Cardiac muscle cell (in vitro differentiated cells and primary cell): ENCODE data around the gene L3HYPDH. TPM values are rescaled to one million over a fixed set of nuclear protein-coding genes. Genes with fewer than 3 reads are reported as not detected.
A peak's percentile ranks its signal among the peaks of the same experiment; 100 is the strongest.

Experiments used
- DNase-seq, 2 donors: peaks; one replicate each; pipeline versions ENCODE4 v3.0.0 to v3.0.0-alpha.2; 2010 to 2017; ENCODE audit warnings: low read depth in 1 of 2, low spot score in 1 of 2
- H3K27ac ChIP-seq: fragments of 200-600 bp; sonication (generic); 2 replicates; pipeline ENCODE4 v1.5.1; 2016
- H3K27me3 ChIP-seq: fragments of 200-600 bp; sonication (generic); 2 replicates; pipeline ENCODE4 v1.6.0; 2016; ENCODE audit warnings: control low read depth
- H3K36me3 ChIP-seq: fragments of 200-600 bp; sonication (generic); 2 replicates; pipeline ENCODE4 v1.5.1; 2016; ENCODE audit warnings: control low read depth
- H3K4me1 ChIP-seq: fragments of 200-600 bp; sonication (generic); 2 replicates; pipeline ENCODE4 v1.8.1; 2017; ENCODE audit warnings: low read depth, mild to moderate bottlenecking, mixed run types
- H3K4me3 ChIP-seq: fragments of 200-600 bp; sonication (generic); 2 replicates; pipeline ENCODE4 v1.5.1; 2016; ENCODE audit warnings: mild to moderate bottlenecking
- H3K9me3 ChIP-seq: fragments of 200-600 bp; sonication (generic); 2 replicates; pipeline ENCODE4 v1.5.1; 2017; ENCODE audit warnings: low read depth, mild to moderate bottlenecking, control low read depth
- polyA plus RNA-seq: library from polyadenylated mRNA; unstranded; fragments of >200 nt; fragmentation: Nextera tagmentation; extraction: Ambion mirVana; gene quantifications from 2 replicates; pipeline ENCODE4 v1.2.1, GENCODE V29; 2016
- total RNA-seq: library from RNA; depleted of rRNA; stranded (reverse); fragments of >200 nt; gene quantifications from 2 replicates; pipeline ENCODE4 v1.2.3, GENCODE V29; 2016
- TF ChIP-seq, protein P1 (sequence below): IDR thresholded peaks from 2 replicates; pipeline ENCODE4 v1.5.1; 2012; ENCODE audit warnings: low read depth, mild to moderate bottlenecking, low read length

L3HYPDH gene
- total and polyA plus RNA-seq, 2 experiments from 2014 or later: 29.4 to 37.8 TPM

DNA sequence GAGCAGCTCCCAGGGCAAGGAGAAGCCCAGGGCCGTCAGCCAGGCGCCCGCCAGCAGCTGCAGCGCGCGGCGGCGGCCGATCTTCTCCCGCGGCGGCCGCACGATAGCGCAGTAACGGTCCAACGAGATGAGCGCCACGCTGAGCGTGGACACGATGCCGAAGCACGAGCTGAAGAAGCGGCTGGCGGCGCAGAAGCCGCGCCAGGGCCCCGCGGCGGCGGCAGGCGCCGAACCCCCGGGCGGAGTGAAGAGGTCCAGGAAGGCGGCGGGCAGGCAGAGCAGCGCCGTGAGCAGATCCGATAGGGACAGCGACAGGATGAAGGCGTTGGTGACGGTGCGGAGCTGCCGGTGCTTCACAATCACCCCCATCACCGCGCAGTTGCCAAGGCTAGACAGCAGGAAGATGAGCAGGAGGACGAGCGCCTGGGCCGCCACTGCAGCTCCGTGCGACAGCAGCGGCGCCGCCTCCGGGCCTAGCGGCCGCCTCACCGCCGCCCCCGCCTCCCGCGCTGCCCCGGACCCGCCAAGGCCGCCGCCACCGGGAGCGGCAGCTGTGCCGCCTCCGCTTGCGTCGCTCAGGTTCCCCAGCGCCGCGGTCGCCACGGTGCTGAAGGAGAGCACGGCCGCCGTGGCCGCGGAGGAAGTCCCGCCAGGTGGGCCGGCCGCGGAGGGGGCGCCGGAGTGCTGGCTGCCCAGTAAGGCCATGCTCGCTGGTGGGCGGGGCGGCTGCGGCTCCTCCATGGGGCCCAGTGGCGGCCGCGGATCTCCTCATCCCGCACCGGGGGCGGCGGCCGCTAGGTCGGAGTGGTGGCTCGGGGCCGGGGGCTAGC, 19.5 kb downstream of the L3HYPDH start:
- Histone ChIP-seq H3K4me1 (peaks cover 4% of the 10 kb centered on the region), H3K36me3 (peaks cover 5% of the 10 kb centered on the region), H3K27me3 (no peaks in the 10 kb centered on the region), H3K4me3 (peak overlapping the region; percentile 53), H3K9me3 (no peaks in the 10 kb centered on the region), H3K27ac (peak overlapping the region; percentile 8)
- DNase-seq: peak; percentile 65 to 90
- TF ChIP-seq, protein P1, sequence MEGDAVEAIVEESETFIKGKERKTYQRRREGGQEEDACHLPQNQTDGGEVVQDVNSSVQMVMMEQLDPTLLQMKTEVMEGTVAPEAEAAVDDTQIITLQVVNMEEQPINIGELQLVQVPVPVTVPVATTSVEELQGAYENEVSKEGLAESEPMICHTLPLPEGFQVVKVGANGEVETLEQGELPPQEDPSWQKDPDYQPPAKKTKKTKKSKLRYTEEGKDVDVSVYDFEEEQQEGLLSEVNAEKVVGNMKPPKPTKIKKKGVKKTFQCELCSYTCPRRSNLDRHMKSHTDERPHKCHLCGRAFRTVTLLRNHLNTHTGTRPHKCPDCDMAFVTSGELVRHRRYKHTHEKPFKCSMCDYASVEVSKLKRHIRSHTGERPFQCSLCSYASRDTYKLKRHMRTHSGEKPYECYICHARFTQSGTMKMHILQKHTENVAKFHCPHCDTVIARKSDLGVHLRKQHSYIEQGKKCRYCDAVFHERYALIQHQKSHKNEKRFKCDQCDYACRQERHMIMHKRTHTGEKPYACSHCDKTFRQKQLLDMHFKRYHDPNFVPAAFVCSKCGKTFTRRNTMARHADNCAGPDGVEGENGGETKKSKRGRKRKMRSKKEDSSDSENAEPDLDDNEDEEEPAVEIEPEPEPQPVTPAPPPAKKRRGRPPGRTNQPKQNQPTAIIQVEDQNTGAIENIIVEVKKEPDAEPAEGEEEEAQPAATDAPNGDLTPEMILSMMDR: no peak

GRCh38 chr14:59463787-59464485, 20.3 kb downstream of the L3HYPDH start:
- Histone ChIP-seq H3K4me3 (peak overlapping the region; percentile 53), H3K27ac (peak overlapping the region; percentile 8), H3K27me3 (no peaks in the 10 kb centered on the region), H3K9me3 (no peaks in the 10 kb centered on the region), H3K4me1 (peaks cover 4% of the 10 kb centered on the region), H3K36me3 (peaks cover 5% of the 10 kb centered on the region)
- TF ChIP-seq, protein P1: no peak
- DNase-seq: no peak

DNA sequence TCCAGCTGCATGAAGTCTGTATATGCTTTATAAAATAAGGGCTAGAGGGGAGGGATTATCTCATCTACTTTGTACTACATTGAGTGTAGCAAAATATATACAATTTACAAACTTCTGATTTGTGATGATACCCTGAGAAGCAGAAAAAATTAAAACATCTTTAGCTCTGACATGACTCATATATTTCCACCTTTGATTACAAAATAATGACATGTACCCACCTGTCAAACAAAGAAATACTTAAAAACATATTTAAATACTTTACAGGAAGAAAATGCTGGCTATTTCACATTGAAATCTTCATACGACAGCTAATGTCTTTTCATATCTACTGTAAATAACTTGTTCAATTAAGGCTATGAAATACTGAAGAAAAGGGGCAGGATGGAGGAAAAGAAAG, 22.3 kb downstream of the L3HYPDH start:
- H3K4me3 ChIP-seq: no peak overlapping the region
- TF ChIP-seq, protein P1: no peak
- no peaks in the 10 kb centered on the region for H3K9me3 ChIP-seq
- H3K36me3 ChIP-seq: peaks cover 16% of the 10 kb centered on the region
- no peaks in the 10 kb centered on the region for H3K27me3 ChIP-seq
- DNase-seq: no peak
- H3K4me1 ChIP-seq: peaks cover 4% of the 10 kb centered on the region
- no peak overlapping the region for H3K27ac ChIP-seq

GRCh38 chr14:59460378-59460777, 23.8 kb downstream of the L3HYPDH start:
- DNase-seq: no peak
- Histone ChIP-seq H3K9me3 (no peaks in the 10 kb centered on the region), H3K36me3 (peaks cover 21% of the 10 kb centered on the region), H3K27ac (no peak overlapping the region), H3K4me1 (peaks cover 4% of the 10 kb centered on the region), H3K27me3 (no peaks in the 10 kb centered on the region), H3K4me3 (no peak overlapping the region)
- TF ChIP-seq, protein P1: no peak

DNA sequence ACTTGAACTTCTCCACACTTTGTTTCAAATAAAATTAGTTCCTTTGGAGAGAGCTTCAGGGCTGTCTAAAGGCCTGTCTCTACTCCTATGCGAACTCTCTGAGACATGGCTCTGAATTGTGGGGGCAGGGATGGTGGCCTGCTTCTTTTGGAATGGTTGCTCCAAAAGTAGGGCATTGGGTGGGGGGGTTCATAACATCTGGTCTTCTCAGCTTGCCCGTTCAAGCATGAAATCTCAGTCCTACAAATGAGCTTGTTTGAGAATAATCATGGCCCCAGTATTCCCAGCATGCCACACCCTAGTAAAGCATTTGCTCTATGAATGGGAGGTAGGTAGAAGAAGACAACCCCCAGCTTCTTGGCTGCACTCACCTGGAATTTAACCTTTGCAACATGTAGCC, 25.7 kb downstream of the L3HYPDH start:
- no peak overlapping the region for H3K27ac ChIP-seq
- no peak for DNase-seq

More for the DNA sequence above, 25.7 kb downstream of the L3HYPDH start:
- no peaks in the 10 kb centered on the region for H3K4me1 ChIP-seq
- no peaks in the 10 kb centered on the region for H3K27me3 ChIP-seq
- H3K9me3 ChIP-seq: no peaks in the 10 kb centered on the region
- TF ChIP-seq, protein P1: no peak
- no peak overlapping the region for H3K4me3 ChIP-seq
- H3K36me3 ChIP-seq: peaks cover 24% of the 10 kb centered on the region
